BLaER1 (cell line): ENCODE measurements around the gene NAA20.

Experiments used
- H3K27ac ChIP-seq: shearing (Covaris generic); formaldehyde crosslinking; 2 replicates; pipeline ENCODE4 v1.8.1; 2022
- H3K27me3 ChIP-seq: shearing (Covaris generic); formaldehyde crosslinking; 2 replicates; pipeline ENCODE4 v1.8.1; 2022
- H3K36me3 ChIP-seq: shearing (Covaris generic); formaldehyde crosslinking; 2 replicates; pipeline ENCODE4 v1.8.1; 2022
- H3K4me1 ChIP-seq: shearing (Covaris generic); formaldehyde crosslinking; 2 replicates; pipeline ENCODE4 v1.8.1; 2022
- H3K4me2 ChIP-seq: shearing (Covaris generic); formaldehyde crosslinking; 2 replicates; pipeline ENCODE4 v1.8.1; 2022
- H3K4me3 ChIP-seq: shearing (Covaris generic); formaldehyde crosslinking; 2 replicates; pipeline ENCODE4 v1.8.1; 2022
- H3K9ac ChIP-seq: shearing (Covaris generic); formaldehyde crosslinking; 2 replicates; pipeline ENCODE4 v1.8.1; 2022
- H3K9me3 ChIP-seq: shearing (Covaris generic); formaldehyde crosslinking; 2 replicates; pipeline ENCODE4 v1.8.1; 2022
- H4K20me1 ChIP-seq: shearing (Covaris generic); formaldehyde crosslinking; 2 replicates; pipeline ENCODE4 v1.8.1; 2022
- Cebpa-rat ChIP-seq: shearing (Covaris generic); IDR thresholded peaks from 2 replicates; pipeline ENCODE4 v1.8.1; 2022

NAA20 gene

DNA sequence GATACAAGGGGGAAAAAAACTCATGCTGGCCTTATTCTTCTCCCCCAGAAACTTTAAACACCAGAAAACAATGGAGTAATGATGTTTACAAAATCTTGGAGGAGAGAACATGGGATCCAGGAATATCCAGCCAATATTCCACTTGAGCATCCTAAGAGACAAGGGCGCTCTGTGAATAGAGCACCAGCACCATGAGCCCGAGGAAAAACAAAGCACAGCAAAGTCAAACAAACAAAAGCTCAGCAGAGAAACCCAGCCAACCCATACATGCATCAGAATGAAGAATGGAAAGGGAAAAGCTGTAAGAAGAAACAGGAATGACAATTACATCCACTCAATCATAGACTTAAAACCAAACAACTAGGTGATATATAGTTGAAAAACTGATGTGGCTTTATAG is 4.6 kb upstream of the NAA20 start:
- Histone ChIP-seq H3K9ac (no peak overlapping the region), H3K27me3 (no peaks in the 10 kb centered on the region), H3K4me3 (no peak overlapping the region), H3K4me1 (peaks cover 60% of the 10 kb centered on the region), H3K36me3 (no peaks in the 10 kb centered on the region), H3K9me3 (no peaks in the 10 kb centered on the region), H4K20me1 (peaks cover 2% of the 10 kb centered on the region), H3K27ac (no peak overlapping the region), H3K4me2 (no peak overlapping the region)
- TF ChIP-seq Cebpa-rat: no peak

DNA sequence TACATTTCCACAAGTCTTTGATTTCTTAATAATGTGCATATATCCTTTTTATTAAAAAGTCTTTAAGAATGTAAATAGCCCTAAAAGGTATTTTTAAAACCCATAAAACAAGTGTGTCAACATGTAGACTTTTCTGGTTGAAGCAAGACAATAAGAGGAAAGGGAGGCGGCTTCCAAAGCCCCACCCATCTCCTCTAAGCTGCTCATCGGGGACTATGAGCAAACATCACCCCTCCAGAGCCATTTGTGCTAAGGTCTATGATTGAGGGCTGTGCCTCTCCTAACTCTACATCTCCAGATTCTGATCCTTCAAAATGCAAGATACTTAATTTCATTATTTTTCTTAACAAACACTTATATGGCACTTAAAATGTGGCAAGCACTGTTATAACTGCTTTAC is 2.5 kb upstream of the NAA20 start:
- Histone ChIP-seq H3K9ac (no peak overlapping the region), H3K9me3 (no peaks in the 10 kb centered on the region), H3K4me2 (no peak overlapping the region), H3K27me3 (no peaks in the 10 kb centered on the region), H3K4me1 (peaks cover 62% of the 10 kb centered on the region), H3K27ac (no peak overlapping the region), H3K36me3 (peaks cover 14% of the 10 kb centered on the region), H4K20me1 (peaks cover 24% of the 10 kb centered on the region), H3K4me3 (no peak overlapping the region)
- no peak for TF ChIP-seq Cebpa-rat

DNA sequence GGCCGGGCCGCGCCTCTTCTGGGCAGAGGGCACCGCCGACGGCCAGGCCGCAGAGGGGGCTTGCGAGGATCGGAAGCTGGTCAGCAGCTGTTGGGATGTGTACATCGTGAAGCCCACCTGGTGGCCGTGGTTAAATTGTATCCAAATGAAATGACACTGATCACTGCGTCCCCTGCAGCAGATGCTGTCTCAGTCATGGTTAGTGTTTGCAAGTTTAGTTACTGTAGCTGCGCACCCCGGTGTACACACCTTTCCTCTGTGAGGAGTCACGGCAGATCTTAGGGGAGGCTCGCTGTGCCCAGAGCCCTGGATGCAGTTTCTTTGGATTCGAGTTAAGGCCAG is 653 bp downstream of the NAA20 start:
- peak overlapping the region; percentile 89 for H3K27ac ChIP-seq
- no peak for TF ChIP-seq Cebpa-rat
- peaks cover 55% of the 10 kb centered on the region for H4K20me1 ChIP-seq
- peaks cover 36% of the 10 kb centered on the region for H3K36me3 ChIP-seq
- peak overlapping the region; percentile 92 for H3K9ac ChIP-seq
- H3K4me3 ChIP-seq: peak overlapping the region; percentile 94
- H3K4me2 ChIP-seq: peak overlapping the region; percentile 76
- H3K4me1 ChIP-seq: peaks cover 43% of the 10 kb centered on the region
- H3K9me3 ChIP-seq: no peaks in the 10 kb centered on the region
- no peaks in the 10 kb centered on the region for H3K27me3 ChIP-seq

DNA sequence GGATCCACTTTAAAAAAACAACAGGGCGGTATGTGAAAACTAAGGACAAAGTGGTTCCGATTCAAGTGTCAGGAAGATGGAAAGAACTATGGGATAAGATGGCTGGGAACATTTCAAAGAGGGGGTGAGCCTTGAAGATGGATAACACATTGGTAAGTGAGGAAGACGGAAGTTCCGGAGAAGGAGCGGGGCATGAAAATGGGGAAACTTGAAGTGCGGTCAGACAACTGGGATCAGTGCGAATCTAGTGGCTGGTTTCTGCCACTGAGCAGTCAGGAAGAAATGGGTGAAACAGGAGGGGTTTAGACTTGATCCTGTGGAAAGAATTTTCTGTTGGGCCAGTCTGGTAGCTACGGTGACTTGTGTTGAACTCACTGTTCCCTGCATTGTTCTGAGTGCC is 1.2 kb downstream of the NAA20 start:
- H4K20me1 ChIP-seq: peaks cover 61% of the 10 kb centered on the region
- H3K4me2 ChIP-seq: peak overlapping the region; percentile 76
- H3K27me3 ChIP-seq: no peaks in the 10 kb centered on the region
- peaks cover 43% of the 10 kb centered on the region for H3K4me1 ChIP-seq
- H3K27ac ChIP-seq: no peak overlapping the region
- H3K36me3 ChIP-seq: peaks cover 41% of the 10 kb centered on the region
- peak overlapping the region; percentile 92; the same call in 1 of the 2 replicates for H3K9ac ChIP-seq
- no peak for TF ChIP-seq Cebpa-rat
- no peaks in the 10 kb centered on the region for H3K9me3 ChIP-seq
- H3K4me3 ChIP-seq: peak overlapping the region; percentile 94

DNA sequence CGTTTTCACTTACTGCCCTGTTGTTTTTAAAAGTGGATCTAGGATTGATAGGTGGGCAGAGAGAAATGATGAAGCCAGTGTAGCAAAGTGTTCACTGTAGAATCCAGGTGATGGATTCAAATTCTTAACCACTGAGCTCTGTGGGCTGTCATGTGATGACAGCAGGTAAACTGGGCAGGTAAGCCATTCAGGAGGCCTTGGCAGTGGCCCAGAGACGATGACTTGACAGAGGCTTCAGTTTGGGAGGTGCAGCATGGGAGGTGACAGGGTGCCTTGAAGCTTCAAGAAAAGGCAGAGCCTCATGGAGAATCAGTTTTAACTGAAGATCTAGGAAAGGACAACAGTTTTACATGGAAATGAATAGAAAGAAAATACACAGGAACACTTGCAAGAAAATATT is 2.0 kb downstream of the NAA20 start:
- Histone ChIP-seq H4K20me1 (peaks cover 68% of the 10 kb centered on the region), H3K9me3 (no peaks in the 10 kb centered on the region), H3K4me2 (peak overlapping the region; percentile 76), H3K27me3 (no peaks in the 10 kb centered on the region), H3K36me3 (peaks cover 49% of the 10 kb centered on the region), H3K4me3 (no peak overlapping the region), H3K9ac (0 out of 2 replicates have a peak overlapping the region, but pooled peaks have one; percentile 92), H3K27ac (no peak overlapping the region), H3K4me1 (peaks cover 43% of the 10 kb centered on the region)
- no peak for TF ChIP-seq Cebpa-rat

DNA sequence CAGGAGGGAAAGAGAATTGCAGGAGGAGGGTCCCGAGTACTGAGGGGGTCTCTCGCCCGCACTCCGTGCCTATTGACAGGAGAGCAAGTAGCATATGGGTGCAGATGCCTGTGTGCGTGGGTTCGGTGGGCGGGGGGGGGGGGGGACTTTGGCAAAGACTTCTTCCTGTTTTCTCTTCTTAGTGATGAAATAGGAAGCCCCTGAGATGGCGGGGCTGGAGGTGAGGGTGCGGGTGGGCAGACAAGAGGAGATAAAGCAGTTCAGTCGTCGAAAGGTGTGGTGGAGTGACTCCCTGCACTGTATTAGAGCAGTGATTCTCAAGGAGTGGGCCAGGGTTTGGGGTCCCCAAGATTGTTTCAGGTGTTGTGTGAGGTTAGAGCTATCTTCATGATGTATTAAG is 3.7 kb downstream of the NAA20 start:
- Histone ChIP-seq H3K36me3 (peaks cover 67% of the 10 kb centered on the region), H3K27me3 (no peaks in the 10 kb centered on the region), H4K20me1 (peaks cover 86% of the 10 kb centered on the region), H3K9ac (no peak overlapping the region), H3K4me2 (peak overlapping the region; percentile 76), H3K4me3 (no peak overlapping the region), H3K4me1 (peaks cover 37% of the 10 kb centered on the region), H3K9me3 (no peaks in the 10 kb centered on the region), H3K27ac (no peak overlapping the region)
- no peak for TF ChIP-seq Cebpa-rat

DNA sequence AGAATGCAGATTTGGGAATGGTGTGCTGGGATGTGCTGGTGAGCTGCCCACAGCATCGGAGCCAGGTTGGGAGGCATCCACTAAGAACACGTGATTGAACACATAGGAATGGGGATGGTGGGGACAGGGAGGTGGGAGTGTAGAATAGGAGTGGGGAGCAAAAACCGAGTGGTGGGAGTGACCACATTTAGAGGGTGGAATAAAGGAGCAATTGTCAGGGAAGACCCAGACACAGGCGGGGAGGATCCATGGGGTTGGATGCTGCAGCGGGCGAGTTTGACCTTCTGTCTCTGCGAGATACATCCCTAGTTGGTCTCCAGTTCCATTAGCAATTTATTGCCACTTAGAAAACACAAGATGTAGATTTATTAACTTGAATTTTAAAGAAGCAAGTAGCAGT is 4.7 kb downstream of the NAA20 start:
- H3K27ac ChIP-seq: no peak overlapping the region
- H3K4me2 ChIP-seq: no peak overlapping the region

DNA sequence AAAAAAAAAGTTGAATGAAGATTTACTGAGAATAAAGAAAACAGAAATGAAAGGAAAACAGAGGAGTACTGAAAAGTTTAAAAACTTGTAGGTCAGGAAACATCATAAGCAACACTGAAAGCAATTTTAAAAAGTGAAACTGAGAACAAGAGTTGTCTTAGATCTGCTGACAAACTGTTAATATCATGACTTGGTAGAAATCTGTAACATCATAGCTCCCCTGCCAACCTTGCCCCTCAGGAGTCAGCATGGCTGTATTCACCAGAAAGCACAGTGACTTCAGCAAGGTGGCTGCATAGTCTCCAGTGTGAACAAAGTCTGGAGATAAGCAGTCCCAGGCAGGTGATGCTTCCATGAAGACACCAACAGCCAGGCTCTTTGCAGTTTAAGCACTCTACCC is 5.3 kb downstream of the NAA20 start:
- H3K4me1 ChIP-seq: peaks cover 29% of the 10 kb centered on the region
- no peak overlapping the region for H3K9ac ChIP-seq
- H4K20me1 ChIP-seq: peaks cover 98% of the 10 kb centered on the region
- H3K27me3 ChIP-seq: no peaks in the 10 kb centered on the region
- no peak for TF ChIP-seq Cebpa-rat
- no peaks in the 10 kb centered on the region for H3K9me3 ChIP-seq
- no peak overlapping the region for H3K4me2 ChIP-seq
- H3K4me3 ChIP-seq: no peak overlapping the region
- H3K36me3 ChIP-seq: peaks cover 81% of the 10 kb centered on the region
- no peak overlapping the region for H3K27ac ChIP-seq

More for the DNA sequence above, 4.7 kb downstream of the NAA20 start:
- TF ChIP-seq Cebpa-rat: no peak
- Histone ChIP-seq H3K27me3 (no peaks in the 10 kb centered on the region), H3K4me3 (no peak overlapping the region), H4K20me1 (peaks cover 95% of the 10 kb centered on the region), H3K9me3 (no peaks in the 10 kb centered on the region), H3K4me1 (peaks cover 31% of the 10 kb centered on the region), H3K9ac (no peak overlapping the region), H3K36me3 (peaks cover 74% of the 10 kb centered on the region)

DNA sequence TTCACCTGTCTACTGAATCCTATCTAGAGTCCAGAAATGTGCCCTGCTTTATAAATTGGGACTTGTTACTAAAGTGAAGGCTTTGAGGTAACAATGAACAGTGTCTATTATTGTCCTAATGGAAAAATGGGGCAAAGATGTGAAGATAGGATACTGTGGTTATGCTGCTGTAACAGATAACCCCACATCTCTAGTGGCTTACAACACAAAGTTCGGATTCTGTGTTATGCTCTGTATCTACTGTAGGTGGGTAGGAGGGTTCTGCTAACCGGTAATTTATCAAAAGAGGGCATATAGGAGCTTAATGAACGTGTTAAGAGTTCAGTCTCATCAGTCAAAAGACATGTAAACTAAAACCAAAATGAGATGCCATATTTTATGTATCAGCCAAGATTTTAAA is 6.2 kb downstream of the NAA20 start:
- Histone ChIP-seq H3K27ac (no peak overlapping the region), H3K4me2 (no peak overlapping the region), H3K4me3 (no peak overlapping the region), H3K36me3 (peaks cover 88% of the 10 kb centered on the region), H3K4me1 (peaks cover 24% of the 10 kb centered on the region), H4K20me1 (peaks cover 89% of the 10 kb centered on the region), H3K9ac (no peak overlapping the region), H3K9me3 (no peaks in the 10 kb centered on the region), H3K27me3 (no peaks in the 10 kb centered on the region)
- no peak for TF ChIP-seq Cebpa-rat

DNA sequence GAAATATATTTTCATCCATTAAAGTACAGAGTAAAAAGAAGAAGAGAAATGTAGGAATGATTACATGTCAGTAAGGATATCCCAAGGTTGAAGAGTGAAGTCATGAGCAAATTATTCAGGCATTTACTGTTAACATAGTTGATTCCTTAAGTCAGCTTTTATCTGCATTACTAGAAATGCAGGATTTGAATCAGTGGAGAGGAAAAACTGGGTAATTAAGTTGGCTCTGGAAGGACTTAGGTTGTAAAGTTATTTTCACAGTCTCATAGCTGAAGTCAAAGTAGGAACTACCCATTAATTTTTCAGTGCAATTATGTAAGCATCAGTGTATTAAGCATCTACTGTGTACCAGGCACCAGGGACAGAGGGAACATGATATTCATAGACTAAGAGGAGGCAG is 7.8 kb downstream of the NAA20 start:
- H4K20me1 ChIP-seq: peaks cover 87% of the 10 kb centered on the region
- no peak for TF ChIP-seq Cebpa-rat
- H3K36me3 ChIP-seq: peaks cover 88% of the 10 kb centered on the region
- H3K9me3 ChIP-seq: no peaks in the 10 kb centered on the region
- no peak overlapping the region for H3K9ac ChIP-seq
- H3K27me3 ChIP-seq: no peaks in the 10 kb centered on the region
- peaks cover 8% of the 10 kb centered on the region for H3K4me1 ChIP-seq
- no peak overlapping the region for H3K27ac ChIP-seq
- H3K4me2 ChIP-seq: no peak overlapping the region
- no peak overlapping the region for H3K4me3 ChIP-seq

DNA sequence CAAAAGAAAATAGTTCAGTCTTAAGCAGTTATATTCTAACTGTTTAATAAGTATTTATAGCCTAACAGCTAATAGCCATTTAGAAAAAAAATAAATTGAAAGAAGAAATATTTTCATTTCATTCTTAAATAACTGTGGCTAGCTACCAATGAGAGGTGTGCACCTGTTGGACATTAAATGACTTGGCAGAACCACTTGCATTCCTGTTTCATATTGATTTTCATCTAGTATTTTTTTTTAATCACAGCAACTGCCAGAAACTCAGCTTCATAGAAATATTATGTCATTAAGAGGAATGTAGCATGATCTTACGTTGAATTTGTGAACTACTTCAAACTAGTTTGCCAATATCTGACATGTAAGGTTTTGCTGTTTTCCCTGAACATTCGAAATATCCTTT is 10.1 kb downstream of the NAA20 start:
- TF ChIP-seq Cebpa-rat: no peak
- no peak overlapping the region for H3K4me3 ChIP-seq
- peaks cover 94% of the 10 kb centered on the region for H3K36me3 ChIP-seq
- no peaks in the 10 kb centered on the region for H3K27me3 ChIP-seq
- peaks cover 79% of the 10 kb centered on the region for H4K20me1 ChIP-seq
- no peak overlapping the region for H3K9ac ChIP-seq
- H3K9me3 ChIP-seq: no peaks in the 10 kb centered on the region
- no peak overlapping the region for H3K27ac ChIP-seq
- no peaks in the 10 kb centered on the region for H3K4me1 ChIP-seq
- no peak overlapping the region for H3K4me2 ChIP-seq
